HG03558 (cell line): ENCODE results near the gene GFOD1.
"Not testable (repeated sequence)": the region's sequence is repeated elsewhere in the genome, so short reads cannot be mapped to it uniquely, and the experiment has no call there.

Source experiments
- ATAC-seq: cut with Tn5 transposase; IDR thresholded peaks from one replicate; pipeline ENCODE4 v1.9.1; 2021; ENCODE audit warnings: moderate number of reproducible peaks; ENCODE audit not compliant: unreplicated experiment; ENCODE audit errors: extremely low read depth

The GFOD1 gene

DNA sequence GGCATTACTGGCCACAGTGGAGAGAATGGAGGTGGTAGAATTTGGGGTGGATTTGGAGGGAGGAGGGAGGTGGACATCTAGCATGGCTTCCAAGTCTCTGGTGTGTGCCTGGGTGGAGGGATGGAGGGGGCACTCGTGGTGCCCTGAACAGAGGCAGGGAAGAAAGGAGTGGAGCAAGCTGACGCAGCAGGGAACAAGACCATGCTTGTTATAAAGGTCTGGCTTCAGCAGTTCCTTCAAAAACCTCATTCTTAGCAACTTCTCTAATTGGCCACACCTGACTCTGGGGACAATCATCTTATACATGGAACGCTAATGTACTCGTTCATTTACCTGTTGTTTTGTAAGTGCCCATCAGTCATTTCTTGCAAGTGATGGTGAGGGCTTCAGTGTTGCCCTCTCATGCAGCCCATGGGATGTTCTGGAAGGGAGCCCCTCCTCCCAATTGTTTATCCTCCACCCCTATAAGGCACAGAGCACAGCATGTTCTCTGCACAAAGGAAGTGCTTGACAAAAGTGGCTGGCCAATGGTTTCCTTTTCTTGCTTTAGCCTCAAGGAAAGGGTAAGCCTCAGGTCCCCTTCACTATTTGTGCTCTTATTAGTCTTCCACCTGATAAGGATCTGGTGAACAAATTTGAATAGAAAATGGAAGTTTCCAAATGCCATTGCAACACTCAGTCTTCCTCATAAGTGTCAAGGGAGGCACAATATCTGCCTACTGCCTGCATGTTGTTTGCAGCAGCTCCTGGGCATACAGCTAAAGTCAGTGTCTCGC is 39.3 kb downstream of the GFOD1 start:
- ATAC-seq = no peak

DNA sequence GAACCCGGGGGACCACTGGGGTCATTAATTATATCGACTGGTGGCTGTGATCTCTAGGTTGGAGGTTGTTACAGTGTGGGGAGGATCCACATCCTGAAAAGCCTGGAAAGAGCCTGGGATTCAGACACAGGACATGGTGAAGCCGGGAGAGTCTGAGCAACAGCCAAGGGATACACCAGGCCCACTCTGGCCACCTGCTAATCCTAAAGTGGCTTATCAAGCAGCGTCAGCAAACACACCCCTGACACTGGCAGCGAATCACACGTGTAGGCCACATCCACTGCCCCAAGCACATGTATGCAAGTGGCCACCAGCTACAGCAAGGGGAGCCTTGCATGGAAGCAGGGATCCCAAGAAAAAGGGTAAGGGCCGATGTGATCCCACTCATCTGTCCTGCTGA is 41.0 kb downstream of the GFOD1 start:
- no peak for ATAC-seq

DNA sequence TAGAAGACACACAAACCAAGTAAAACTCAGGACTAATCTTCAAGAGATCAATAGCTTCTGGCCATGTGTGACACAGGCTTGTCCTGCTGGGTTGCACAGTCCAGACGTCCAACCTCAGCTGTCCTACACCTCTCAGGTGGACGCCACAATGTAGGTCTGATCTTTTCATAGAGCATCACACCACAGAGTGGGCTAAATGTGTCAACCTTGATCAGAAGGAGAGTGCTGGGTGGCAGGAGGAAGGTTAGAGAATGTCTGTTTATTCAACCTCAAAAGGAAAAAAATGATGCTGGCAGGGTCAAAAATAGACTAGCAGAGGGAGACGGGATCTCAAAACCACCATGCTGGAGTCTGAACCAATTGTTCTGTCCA is 41.7 kb downstream of the GFOD1 start:
- ATAC-seq = no peak

DNA sequence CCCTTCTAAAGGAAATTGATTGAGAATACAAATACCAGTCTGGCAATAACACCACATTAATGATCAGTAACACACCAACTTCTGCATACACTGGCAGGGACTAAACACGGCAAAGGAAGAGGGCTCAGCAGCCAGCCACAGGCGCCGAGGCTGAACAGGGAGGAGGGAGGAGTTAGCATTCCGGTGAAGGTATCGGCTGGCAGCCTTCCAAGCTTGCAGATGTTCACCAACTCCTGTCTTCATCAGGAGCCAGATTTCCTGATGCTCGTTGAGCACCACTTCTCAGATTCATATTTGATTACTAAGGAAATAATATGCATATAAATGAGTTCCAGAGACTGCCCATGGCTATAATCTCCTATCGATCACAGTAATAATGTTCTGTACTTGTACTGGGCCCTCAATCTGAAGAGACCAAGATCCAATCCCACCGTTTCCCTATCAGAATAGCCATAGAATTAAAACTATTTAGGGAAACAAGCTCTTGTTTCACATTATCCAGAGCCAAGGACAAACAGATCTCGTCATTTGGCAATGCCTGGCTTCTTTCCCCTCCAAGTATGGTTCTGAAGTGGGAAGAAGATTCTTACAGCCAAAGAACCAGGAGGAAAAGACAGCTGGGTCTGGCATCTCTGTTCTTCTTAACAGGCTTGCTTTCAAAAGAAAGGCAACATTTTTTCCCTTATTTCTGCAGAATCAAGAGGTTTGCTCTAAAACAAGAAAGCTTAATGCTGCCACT is 42.2 kb downstream of the GFOD1 start:
- ATAC-seq = no peak

DNA sequence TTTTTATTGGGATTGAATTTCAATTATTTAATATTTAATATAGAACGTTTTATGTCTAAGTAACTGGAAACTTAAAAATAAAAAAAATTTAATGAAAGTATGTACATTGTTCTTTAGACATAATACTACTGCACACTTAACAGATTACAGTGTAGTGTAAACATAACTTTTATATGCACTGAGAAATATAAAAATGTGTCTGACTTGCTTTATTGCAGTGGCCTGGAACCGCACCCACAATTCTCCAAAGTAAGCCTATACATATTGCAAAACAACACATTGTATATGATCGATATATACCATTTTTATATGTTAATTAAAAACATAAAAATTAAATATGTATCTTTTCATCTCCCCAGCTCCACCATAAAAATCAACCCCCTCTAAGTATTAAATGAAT is 42.8 kb downstream of the GFOD1 start:
- ATAC-seq = no peak

DNA sequence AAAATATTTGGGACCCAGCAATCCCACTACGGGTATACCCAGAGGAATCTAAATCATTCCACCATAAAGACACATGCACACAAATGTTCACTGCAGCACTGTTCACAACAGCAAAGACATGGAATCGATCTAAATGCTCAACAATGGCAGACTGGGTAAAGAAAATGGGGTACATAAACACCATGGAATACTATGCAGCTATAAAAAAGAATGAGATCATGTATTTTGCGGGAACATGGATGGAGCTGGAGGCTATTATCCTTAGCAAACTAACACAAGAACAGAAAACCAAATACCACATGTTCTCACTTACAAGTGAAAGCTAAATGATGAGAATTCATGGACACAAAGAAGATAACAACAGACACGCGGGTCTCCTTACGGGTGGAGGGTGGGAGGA is 43.4 kb downstream of the GFOD1 start:
- ATAC-seq = not testable (repeated sequence)

DNA sequence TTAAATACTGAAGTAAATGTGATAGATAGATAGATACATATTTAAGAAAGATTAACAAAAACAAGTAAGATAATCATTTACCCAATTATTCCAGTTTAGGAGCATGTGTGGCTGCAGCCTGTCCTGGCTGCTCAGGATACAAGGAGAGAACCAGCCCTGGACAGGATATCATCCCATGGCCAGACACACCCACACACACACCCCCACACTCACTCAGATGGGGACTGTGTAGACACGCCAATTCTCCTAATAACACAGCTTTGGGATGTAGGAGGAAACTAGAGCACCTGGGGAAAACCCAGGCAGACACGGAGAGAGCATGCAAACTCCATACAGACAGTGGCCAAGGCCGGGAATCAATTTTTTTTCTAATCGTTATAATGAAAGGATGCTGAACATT is 45.6 kb downstream of the GFOD1 start:
- no peak for ATAC-seq

DNA sequence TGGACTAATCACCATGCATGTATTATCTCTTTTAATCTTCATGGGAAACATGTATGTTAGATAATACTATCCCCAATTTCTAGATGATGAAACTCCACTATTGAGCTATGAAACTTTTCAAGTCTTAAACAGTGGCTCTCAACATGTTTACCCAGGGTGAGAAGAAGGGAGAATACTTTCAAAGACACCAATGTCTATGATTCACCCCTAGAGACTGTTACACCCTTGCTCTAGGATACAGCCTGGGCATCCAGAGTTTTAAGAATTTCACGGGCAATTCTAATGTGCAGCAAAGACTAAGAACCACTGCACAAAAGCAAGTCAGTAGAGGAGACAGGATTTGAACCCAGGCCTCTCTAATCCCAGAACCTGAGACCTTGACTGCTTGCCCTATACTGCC is 47.8 kb downstream of the GFOD1 start:
- ATAC-seq = no peak

DNA sequence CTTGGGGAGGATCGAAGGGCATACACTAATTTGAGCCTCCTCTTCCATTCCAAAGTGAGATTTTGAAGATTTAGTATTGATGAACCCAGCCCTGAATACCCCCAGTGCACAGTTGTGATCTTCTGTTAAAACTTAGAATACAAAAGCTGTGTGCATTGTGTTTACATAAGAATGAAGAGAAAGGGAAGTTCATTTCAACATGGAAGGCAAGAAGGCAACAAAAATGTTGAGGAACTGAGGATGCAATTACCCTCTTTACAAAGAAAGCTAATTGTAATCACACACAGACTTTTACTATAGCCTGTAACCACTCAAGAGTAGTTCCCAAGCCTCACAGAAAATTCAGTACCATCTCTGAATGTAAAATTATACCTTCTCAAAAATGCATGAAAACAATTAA is 49.3 kb downstream of the GFOD1 start:
- no peak for ATAC-seq

DNA sequence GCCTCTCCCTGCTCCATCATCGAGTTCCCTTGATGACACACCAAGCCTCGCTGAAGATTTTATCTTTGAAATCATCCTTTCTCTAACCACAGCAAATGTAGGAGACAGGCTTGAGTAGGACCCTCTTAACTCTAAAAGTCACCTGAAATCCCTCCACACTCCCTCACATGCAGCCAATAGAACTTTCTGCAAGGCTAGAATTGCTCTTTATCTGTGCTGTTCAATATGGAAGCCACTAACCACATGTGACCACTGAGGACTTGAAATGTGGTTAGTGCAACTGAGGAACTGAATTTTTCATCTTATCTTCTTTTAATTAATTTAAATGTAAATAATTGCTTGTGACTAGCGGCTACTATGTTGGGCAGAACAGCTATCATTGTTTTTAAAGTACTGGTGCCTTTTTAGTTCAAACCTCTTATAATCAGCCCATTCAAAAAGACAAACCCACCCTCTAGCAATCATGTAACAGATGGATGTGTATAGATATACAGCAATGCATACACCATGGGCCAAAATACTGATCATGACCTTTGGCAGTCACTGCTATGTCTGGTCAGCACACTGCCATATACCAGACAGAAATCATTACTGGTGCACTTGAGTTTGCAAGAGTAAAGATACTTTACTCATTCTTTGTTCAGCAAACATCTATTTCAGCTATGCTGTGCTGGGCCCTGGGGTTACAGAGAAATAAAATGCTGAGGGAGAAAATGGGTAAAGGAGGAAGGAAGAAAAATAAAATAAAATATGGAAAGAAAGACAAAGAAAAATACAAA is 50.0 kb downstream of the GFOD1 start:
- no peak for ATAC-seq

DNA sequence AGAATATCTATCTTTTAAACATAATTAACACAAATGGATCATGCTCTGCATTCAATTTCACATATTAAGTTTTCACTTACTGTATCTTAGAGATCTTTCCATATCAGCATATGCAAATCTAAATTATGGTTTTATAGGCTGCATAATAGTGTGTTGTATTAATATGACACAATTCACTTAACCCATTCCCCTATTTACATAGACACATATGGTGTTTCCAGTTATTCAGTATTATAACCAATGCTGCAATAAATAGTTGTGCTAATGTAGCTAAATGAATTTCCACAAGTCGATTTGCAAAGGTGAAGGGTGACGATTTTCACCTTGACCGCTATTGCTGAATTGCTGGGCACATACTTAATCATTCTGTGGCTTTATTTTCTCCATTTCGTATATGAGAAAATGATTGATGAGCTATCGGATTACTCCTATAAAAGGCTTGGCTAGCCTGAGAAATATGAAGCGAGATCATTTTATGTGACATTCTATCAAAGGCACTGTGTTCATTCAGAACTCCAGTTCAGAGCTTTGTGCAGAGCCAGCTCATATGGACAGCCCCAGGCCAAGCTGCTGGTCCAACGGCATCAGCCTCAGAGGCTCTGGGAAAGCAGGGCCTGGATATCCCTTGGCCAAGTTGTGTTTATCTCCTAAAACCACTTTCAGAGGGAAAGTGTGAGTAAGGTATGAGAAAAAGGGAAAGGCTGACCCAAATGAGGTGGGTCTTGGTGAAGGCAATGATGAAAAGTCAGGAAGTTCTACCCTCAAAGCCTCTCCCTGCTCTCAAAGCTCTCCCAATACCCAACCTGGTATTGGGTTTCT is 50.8 kb downstream of the GFOD1 start:
- no peak for ATAC-seq

DNA sequence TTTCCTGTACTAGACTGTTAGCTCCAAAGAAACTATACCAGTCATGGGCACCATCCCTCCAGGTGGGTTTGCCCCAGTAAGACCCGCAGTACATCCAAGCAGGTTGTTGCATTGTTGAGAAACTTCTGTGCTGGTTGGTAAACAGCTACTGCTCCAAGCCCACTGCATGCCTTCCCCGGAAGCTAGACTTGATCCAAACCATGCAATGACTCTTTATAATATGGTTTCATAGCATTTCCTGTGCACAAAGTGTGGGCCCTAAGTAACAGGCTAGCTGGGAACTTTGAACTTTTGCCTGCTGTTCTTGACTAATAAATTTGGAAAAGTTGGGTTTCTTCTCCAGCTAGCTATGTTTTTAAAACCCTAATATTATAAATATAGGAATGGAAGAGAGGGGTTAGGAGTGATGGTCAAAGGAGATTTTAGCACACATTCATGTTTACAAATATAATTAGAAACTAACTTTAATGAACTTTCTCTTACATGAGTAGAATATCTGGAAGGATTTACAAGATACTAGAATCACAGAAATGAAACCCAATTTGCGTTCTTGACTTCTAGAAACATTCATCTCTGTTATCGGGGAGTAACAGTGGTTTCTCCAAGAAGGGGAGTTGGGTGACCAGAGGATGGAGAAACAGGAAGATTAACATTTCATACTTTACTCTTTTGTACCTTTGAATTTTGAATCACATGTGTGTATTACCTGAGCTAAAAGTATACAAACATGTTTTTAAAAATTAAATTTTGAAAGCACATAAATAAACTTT is 51.7 kb downstream of the GFOD1 start:
- no peak for ATAC-seq

DNA sequence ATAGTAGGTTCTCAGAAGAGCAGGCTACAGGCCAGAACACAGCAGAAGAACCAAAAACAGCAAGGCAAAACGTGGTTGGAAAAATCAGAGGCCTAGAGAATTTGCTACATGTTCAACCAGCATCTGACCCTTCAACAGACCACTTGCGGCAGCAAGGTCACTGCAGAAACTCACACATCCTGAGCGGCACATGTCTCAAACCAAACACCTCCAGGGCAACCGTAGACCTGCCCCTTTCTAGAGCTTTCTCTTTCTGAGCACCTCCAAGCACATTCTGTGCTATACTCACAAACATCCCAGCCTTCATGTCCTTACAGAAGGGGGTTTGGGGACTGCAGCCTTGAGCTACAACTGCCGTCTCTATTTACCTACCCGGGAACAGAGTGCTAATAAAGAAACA is 52.6 kb downstream of the GFOD1 start:
- ATAC-seq = no peak

DNA sequence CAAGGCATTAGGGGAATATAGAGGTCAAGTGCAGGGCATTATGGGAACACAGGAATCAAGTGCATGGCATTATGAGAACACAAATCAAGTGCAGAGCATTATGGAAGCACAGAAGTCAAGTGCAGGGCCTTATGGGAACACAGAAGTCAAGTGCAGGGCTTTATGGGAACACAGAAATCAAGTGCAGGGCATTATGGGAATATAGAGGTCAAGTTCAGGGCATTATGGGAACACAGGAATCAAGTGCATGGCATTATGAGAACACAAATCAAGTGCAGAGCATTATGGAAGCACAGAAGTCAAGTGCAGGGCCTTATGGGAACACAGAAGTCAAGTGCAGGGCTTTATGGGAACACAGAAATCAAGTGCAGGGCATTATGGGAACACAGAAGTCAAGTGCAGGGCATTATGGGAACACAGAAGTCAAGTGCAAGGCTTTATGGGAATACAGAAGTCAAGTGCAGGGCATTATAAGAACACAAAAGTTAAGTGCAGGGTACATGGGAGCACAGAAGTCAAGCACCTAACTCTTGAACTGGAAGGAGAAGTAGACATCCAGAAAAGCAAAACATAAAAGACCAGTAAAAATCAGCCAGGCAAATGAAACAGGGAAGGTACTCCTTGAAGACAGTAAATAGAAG is 53.1 kb downstream of the GFOD1 start:
- not testable (repeated sequence) for ATAC-seq

DNA sequence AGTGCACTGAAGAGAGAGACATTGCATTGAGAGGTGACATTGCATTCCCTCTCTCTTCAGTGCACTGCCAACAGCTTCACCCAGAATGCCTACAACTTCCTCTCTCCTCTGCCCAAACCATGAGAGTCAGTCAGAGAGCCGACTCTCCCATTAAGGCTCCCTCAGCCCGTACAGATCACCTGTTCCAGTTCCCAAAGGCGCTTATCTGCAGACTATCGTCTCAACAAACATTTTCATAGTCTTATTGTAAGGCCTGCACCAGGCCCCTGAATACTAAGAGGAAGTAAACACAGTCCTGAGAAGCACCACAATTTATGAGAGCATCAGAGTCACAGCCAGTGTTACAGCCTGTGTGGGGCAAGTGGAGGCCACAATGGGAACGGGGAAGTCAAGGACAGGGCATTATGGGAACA is 53.7 kb downstream of the GFOD1 start:
- ATAC-seq = no peak

DNA sequence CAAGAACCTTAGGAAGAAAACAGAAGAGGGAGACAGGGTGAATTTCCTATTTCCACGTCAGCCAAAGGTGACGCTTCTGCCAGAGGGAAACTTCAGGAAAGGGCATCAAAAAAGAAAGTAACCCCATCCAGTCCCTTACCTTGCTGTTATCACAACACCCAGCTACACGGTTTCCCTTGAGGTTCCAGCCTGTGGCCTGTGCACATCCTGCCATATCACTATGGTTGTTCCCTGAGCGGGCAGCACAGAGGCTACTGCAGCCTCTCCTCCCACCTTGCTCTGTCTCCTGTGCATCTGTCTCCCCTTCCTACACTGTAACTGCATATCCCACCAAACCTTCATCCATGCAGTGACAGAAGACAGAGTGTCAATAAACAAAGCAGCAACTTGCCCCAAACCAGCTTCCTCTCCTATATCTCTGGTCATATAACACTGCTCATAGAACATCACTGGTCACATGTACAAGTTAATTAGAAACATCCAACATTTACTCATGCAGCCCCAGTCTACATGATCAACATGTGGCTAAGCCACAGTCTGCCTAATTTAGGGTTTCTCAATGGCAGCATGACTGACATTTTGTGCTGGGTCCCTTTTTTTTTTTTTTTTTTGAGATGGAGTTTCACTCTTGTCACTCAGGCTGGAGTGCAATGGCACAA is 54.7 kb downstream of the GFOD1 start:
- no peak for ATAC-seq

DNA sequence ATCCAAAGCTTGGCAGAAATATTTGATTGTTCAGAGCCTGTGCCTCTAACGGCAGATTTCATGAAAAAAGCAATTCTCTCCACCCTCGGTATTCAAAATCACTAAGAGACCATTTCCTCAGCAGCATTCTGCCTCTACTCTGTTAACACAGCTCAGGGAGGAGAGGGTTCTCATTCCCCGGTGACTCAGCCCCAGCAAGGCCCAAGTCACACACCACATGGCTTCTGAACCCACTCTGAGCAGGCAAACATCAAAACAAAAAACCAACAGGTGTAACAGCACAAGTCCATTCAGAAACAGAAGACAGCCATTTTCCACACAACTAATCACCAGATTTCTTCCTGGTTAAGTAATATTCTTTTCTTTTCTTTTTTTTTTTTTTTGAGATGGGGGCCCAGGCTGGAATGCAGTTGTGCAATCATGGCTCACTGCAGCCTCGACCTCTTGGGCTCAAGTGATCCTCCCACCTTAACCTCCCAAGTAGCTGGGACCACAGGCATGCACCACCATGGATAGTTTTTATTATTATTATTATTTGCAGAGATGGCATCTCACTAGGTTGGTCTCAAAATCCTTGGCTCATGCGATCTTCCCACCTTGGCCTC is 55.4 kb downstream of the GFOD1 start:
- no peak for ATAC-seq

DNA sequence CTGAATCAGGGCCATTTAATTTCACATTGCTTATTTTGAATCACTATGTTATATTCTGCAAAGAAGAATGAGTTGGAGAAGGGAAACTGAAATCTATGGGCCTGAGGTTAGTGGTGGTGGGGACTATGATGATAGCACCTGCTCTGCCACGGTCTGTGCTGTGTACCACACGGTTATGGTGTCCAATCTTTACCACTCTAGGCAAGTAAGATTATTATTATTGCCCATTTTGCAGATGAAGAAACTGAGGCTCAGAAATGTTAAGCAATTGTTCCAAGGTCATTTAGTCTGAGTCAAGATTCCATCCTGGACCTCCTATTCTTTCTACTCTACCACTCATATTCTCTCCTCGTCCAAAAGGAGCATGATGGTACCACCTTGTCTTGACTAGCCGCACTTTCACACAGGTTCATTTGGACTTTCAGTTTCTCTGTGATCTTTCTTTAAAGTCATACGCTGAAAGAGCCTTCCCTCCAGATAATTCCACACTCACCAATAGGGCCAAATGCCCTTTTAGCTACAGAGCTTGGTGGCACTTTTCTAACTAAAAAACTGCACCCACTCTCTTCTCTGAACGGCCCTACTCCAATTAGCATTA is 56.2 kb downstream of the GFOD1 start:
- no peak for ATAC-seq
